ENCODE results near the gene FYN.

Gene FYN

DNA sequence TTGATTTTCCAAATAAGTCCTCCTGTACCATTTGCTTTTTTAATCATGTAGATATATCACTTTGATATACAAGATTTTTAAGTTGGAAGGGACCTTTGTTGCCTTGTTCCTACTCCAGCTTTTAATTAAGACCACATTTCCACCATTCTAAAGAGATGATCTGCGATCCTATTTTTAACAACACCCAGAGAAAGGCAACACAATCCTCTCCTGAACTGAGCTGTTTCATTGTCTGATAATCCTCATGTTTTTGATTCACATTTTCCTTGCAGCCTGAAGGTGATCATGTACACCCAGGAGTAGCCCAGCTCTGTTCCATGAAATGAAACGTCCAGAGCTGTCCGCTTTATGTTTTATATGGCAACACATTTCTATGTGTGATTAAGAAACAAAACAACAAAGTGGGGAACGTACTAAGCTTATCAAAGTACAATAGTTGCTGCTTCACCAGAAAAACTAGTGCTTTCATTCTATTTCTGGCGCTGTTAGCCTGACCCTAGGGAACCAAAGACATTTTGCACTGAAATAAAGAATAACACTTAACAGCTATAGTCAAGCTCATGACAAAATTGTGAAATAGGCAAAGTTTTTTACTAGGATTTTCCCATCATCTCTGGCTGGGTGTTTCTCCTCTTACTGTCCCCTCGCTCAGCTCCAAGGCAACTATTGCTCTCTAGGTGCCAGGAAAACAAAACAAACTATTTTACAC, 245.0 kb downstream of the FYN start:
- DNase-seq (ENCODE audit: low read depth in 2 of 2), result no peak

DNA sequence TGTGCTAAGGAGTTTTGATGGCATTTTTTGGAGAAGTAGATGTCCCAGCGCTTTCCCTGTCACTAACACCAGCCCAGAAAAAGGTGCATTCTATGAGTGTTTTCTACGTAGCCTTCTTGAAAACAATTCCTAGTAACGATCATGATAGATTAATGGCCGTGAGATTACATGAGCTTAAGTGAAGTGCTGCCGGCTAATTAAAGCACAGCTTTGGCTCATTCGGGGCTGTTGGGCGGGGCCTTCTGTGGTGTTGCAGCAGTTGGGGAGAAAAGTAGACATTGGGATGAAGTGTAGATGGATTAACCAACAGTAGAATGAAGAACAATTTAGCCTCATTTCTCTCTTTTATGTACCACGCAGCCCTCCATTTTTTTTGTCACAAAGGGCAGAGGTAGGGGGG, 246.8 kb downstream of the FYN start:
- DNase-seq (ENCODE audit: low read depth in 2 of 2), result no peak

- no peak for DNase-seq (ENCODE audit: low read depth in 2 of 2)
These were observed 247.5 kb downstream of the FYN start for GRCh38 chr6:111625461-111626391.

GRCh38 chr6:111625099-111625416, 248.2 kb downstream of the FYN start:
- no peak for DNase-seq (ENCODE audit: low read depth in 2 of 2)

- no peak for DNase-seq (ENCODE audit: low read depth in 2 of 2)
These were observed 248.7 kb downstream of the FYN start for GRCh38 chr6:111624401-111625098.

DNA sequence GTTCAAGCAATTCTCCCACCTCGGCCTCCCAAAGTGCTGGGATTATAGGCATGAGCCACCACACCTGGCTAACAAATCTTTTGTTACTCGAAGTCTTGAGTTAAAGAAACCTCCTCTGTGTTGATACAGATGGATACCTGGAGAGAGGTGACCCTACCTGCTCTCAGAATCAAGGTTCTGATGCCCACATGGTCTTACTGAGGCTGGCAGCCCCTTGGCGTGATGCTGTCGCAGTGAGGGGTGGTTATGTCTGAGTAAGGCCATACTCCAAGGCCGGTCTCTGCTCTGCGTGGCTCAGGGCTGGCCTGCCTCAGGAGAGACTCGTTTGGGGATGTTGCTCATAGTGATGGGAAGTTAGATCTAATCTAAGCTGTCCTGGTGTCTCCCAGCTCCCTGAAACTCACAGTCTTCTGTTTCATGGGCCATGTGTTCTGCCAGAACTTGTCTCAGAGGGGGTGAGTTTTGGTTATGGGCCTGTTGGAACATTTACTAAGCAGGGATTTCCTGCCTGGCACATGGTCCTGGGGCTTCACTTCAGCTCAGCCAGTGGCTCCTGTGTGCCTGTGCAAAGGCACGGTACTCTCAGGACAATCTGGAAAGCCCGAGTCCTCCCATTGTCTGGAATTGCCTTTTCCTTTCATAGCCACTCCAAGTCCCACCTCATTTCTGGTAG, 250.1 kb downstream of the FYN start:
- DNase-seq (ENCODE audit: low read depth in 2 of 2), result no peak

GRCh38 chr6:111620169-111620568, 253.1 kb downstream of the FYN start:
- DNase-seq (ENCODE audit: low read depth in 2 of 2), result no peak

DNA sequence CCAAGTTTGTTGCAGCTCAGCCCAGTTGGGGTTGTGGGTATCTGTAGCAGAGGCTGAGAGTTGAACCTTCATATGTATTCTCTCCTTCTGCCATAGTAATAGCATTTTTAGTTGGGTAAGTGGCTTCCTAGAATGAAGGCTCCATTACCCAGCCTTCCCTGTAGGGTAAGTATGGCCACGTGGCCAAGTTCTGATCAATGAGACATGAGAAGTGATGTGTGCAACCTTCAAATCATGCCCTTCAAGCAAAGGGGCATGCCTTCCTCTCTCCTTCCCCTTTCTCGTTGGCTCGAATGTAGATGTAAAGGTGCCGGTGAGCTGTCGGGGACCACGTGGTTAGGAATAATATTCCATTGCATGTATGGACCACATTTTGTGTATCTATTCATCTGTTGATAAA, 254.8 kb downstream of the FYN start:
- no peak for DNase-seq (ENCODE audit: low read depth in 2 of 2)

- DNase-seq (ENCODE audit: low read depth in 2 of 2), result no peak
These were observed 256.1 kb downstream of the FYN start for GRCh38 chr6:111617149-111617548.

GRCh38 chr6:111615916-111616612, 257.2 kb downstream of the FYN start:
- DNase-seq (ENCODE audit: low read depth in 2 of 2), result no peak

- DNase-seq (ENCODE audit: low read depth in 2 of 2), result no peak
These were observed 258.2 kb downstream of the FYN start for GRCh38 chr6:111614833-111615582.

- no peak for DNase-seq (ENCODE audit: low read depth in 2 of 2)
These were observed 260.9 kb downstream of the FYN start for GRCh38 chr6:111612379-111612778.

- no peak for DNase-seq (ENCODE audit: low read depth in 2 of 2)
These were observed 262.6 kb downstream of the FYN start for GRCh38 chr6:111610548-111611172.

All from stimulated activated CD4-positive, alpha-beta T cell treated with anti-CD3 and anti-CD28 coated beads, Interleukin-15, amount 100 ng/mL, for 48 hours (primary cell).